Stimulated activated CD4-positive, alpha-beta T cell treated with anti-CD3 and anti-CD28 coated beads, TNF-alpha, amount 100 ng/mL, for 1 hour (primary cell): Measurements from ENCODE around the gene TMEM134.
"Not testable (repeated sequence)": the region's sequence is repeated elsewhere in the genome, so short reads cannot be mapped to it uniquely, and the experiment has no call there.

Experiments
- DNase-seq, 3 donors: peaks; one replicate each; pipeline ENCODE4 v3.0.0-alpha.2; 2020; ENCODE audit warnings: low read depth in 3 of 3, low spot score in 1 of 3

Gene TMEM134

DNA sequence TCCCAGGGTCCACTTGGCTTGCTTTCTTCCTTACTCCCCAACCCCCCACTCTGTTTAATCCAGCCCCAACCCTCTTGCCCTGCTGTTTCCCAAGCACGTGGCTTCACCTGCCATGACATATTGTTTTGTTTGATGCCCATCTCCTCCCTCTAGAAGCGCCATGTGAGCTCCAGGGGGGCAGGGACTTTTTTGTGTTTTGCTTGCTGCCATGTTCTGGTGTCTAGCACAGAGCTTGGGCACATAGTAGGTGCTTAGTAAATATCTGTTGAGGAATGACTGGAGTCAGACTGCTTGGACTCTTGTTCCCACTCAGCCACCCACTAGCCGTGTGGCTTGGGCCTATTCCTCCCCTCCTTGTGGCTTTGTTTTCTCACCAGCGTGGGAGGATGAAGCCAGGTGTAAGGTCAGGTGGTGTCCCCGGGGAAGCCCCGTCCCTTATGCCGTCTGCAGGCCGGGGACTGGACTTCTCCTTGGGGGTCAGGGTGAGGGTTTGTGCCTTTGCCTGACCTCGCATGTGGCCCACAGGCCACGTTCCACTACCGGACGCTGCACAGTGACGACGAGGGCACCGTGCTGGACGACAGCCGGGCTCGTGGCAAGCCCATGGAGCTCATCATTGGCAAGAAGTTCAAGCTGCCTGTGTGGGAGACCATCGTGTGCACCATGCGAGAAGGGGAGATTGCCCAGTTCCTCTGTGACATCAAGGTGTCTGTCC is 17.6 kb upstream of the TMEM134 start:
- DNase-seq = no peak

DNA sequence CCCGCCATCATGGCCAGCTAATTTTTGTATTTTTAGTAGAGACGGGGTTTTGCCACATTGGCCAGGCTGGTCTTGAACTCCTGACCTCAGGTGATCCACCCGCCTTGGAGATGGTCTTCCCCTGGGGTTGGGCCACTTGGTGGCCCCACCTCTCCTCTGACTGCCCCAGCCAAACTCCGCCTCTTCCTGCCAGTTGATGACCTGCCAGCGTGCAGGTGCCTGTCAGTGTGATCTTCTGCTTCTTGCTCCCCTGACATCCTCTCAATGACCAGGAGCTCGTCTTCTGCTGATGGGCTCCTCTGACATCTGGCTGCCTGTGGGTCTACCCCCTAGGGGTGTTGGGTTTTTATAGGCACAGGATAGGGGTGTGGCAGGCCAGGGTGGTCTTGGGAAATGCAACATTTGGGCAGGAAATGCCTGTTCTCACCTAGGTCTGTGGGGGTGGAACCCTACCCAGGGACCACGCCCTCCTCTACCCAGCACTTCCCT is 16.9 kb upstream of the TMEM134 start:
- not testable (repeated sequence) for DNase-seq

DNA sequence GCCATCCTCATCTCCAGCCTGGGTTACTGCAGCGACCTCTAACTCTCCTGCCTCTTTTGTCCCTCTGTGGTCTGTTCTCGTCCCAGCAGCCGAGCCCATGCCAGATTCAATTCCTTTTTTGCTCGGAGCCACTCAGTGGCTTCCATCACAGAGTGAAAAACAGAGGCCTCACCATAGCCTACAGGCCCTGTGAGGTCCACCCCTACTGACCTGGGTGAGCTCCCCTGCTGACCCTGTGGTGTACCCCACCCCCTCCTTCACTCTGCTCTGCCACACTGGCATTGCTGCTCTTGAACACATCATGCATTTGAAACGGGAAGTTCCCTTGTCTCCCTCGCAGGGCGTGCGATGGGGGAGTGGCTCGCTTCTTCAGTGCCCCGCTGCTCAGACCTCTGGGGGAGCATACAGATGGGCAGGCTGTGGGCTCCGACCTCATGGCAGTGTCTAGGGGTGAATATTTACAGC is 15.8 kb upstream of the TMEM134 start:
- peak in 1 of 3 donors; percentile 56 for DNase-seq

DNA sequence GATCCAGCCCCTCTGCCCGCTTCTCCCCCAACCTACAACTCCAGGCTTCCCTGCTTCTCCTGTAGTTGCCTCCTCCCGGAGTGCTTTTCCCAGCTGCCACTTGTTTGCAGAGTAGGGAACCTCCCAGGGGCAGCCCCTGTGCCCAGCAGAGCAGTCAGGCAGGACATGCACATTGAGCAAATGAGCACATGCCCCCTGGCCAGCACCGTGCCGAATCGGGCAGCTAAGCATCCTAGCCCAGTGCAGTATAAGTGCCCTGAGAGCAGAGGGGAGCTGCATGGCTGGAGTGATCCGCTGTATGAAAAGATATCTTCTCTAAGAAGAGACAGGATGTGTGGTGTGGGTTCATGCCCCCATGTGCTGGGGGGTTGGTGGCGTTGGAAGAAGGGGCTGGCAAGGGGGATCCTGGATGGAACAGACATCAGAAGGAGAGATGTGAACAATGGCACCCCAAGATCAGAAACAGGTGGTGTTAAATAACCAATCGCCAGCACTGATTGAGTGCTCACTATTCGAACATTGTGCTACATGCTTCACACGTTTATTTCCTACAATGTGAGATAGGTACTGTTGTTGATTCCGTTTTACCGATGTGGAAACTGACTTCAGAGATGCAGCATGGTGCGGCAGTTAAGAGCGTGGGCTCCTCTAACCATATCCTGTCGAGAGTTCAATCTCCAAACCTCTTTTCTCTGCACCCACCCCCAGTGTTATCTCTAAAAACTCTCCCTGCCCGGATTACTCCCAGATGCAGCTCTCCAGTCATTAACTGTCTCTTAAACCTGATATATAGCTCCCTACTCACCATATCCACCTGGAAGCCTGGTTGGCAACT is 15.0 kb upstream of the TMEM134 start:
- DNase-seq = no peak

DNA sequence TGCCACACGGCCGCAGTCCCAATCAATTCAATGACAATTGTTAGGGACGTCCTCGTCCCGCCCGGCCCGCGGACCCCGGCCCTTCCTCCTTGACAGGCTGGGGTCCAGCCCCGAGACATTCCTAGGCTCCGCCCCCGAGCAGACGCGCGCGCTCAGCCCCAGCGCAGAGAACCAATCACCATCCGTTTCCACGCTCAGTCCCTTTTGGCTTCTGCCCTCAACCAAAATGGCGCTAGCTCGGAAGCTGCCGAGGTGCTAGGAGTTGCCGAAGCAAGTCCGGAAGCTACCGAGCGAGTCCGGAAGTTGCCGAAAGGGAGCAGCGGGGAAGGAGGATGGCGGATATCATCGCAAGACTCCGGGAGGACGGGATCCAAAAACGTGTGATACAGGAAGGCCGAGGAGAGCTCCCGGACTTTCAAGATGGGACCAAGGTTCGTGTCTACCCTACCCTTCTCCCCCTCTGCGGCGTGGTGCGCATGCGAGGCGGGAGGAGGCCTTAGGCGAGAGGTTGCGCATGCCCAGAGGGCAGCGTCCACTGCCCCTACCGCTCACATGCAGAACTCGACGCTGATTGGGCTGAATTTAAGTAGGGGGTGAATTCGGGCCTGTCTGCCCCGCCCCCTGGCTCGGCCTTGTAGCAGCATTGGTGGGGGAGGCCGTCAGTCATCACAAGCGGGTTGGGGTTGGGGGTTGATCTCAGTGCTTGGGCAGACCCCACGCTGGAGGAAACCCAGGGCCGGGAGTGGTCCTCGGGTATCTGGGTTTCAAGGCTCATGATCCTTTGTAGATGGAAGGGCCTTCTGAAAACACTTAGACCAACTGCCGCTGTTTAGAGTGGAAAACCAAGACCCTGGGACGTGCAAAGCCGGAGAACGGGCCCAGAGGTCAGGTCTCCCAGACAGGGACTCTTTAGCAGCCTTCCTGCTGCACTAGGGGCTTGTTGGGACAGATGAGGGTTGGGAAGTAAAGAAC is 14.1 kb upstream of the TMEM134 start, which contains the start of gene AIP:
AIP (plus strand) TSS at position 200 of the 972 bp plus-strand sequence; CDS start at position 333, 133 bp downstream.
- DNase-seq = peak; percentile 91 to 93 (median 92)

DNA sequence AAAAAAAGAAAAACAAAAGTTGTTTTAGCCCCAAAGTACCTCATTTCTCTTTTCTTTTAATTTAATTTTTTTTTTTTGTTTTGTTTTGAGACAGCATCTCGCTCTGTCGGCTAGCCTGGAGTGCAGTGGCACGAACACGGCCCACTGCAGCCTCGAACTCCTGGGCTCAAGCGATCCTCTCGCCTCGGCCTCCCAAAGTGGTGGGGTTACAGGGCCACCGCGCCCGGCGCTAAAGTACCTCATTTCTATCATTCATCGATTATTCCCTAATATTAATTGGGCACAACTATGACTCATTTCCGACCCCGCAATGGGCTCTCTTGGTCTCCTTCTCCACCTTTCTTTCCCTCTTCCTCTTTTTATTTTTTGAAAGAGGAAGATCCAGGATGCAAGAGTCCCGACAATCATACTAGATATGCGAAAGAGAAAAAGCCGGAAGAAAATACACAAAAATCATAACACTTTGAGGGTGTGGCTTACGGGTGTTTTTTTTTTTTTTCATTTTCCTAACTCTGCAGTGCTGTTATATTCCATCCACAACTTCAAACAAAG is 13.3 kb upstream of the TMEM134 start:
- no peak for DNase-seq

DNA sequence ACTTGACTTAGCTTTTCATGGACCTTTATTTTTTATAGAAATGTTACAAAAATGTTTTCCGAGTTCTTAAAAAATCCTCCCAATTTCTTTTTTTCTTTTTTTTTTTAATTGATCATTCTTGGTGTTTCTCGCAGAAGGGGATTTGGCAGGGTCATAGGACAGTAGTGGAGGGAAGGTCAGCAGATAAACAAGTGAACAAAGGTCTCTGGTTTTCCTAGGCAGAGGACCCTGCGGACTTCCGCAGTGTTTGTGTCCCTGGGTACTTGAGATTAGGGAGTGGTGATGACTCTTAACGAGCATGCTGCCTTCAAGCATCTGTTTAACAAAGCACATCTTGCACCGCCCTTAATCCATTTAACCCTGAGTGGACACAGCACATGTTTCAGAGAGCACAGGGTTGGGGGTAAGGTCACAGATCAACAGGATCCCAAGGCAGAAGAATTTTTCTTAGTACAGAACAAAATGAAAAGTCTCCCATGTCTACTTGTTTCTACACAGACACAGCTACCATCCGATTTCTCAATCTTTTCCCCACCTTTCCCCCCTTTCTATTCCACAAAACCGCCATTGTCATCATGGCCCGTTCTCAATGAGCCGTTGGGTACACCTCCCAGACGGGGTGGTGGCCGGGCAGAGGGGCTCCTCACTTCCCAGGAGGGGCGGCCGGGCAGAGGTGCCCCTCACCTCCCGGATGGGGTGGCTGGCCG is 8.4 kb upstream of the TMEM134 start:
- DNase-seq = not testable (repeated sequence)

DNA sequence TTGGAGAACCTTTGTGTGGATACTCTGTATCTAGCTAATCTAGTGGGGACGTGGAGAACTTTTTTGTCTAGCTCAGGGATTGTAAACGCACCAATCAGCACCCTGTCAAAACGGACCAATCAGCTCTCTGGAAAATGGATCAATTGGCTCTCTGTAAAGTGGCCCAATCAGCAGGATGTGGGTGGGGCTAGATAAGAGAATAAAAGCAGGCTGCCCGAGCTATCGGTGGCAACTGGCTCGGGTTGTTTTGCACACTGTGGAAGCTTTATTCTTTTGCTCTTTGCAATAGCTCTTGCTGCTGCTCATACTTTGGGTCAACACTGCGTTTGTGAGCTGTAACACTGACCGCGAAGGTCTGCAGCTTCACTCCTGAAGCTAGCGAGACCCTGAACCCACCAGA is 7.6 kb upstream of the TMEM134 start:
- not testable (repeated sequence) for DNase-seq

DNA sequence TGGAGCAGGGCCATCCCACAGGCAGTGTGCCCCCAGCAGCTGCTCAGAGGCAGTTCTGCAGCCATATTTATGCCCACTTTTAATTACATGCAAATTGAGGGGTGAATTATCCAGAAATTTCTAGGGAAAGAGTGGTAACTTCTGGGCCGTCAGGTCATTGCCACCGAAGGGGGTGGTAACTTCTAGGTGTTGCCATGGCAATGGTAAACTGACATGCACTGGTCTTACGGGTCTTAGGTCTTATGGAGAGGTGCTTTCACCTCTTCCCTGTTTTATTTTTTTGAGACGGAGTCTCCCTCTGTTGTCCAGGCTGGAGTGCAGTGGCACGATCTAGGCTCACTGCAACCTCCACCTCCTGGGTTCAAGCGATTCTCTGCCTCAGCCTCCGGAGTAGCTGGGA is 3.8 kb upstream of the TMEM134 start:
- DNase-seq = no peak

DNA sequence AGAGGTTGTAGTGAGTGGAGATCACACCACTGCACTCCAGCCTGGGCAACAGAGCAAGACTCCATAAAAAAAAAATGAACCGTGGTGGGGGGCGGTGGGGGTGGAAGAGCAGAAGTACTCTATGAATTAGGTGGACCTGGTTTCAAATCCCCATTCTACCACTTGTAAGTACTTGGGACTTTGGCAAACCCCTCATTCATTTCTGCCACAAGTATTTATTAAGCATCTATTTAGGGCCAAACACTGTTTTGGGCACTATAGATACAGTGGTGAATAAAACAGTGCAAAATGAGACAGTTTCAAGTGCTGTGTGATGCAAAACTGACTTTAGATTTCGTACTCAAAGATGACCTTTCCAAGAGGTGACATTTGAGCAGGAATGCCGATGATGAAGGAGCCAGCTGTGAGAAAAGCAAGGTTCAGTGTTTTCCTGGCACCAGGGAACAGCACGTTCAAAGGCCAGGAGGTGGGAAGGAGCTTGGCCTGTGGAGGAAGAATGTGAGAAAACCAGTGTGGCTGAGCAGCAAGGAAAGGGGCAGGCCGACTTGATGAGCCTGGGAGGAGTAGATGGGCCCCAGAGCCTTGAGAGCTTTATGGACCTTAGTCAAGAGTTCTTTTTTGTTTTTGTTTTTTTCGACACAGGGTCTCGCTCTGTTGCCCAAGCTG is 1.4 kb upstream of the TMEM134 start:
- DNase-seq = no peak

DNA sequence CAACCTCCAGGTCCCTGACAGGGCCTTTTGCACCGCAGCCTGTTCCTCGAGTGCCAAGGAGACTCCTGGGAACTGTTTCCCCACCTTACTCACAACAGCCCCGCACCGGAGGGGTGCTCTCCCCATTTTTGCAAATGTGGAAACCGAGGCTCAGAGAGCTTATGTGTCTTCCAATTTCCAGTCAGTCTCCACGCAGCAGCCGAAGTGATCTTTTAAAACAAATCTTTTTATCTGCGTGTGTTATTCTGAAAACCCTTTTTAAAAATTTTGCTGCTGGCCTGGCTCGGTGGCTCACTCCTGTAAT is 409 bp upstream of the TMEM134 start:
- no peak for DNase-seq

DNA sequence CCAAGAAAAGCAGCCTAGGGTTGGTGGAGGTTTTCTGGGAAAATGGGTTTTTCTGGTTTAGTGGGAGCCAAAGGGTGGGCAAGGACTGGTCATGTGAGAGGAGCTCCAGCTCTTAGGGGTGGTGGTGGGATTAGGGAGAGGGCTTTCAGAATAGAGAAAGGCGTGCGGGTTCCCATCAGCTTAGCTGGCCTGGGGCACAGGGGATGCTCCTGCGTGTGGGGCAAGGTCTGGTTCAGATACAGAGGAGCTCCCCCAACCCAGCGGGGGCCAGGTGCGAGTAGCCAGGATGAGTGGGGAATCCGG is 644 bp downstream of the TMEM134 start:
- no peak for DNase-seq

DNA sequence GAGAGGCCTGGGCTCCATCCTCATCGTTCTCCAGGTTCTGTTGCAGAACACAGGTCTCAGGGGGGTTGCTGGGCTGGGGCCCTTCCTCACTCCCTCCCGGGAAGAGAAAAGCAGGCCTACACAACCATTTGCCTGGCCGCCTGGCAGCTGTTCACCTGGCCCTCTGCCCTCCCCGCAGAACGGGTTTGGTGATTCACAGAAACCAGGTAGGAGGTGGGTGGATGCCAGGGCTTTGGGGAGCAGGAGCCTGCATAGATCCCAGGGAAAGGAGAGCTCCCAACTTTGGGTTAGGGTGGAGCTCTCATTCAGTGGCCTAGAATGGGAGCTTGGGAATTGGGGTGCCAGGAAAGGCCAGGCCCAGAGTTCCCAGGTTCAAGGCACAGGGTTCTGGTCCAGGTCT is 995 bp downstream of the TMEM134 start:
- DNase-seq = no peak

DNA sequence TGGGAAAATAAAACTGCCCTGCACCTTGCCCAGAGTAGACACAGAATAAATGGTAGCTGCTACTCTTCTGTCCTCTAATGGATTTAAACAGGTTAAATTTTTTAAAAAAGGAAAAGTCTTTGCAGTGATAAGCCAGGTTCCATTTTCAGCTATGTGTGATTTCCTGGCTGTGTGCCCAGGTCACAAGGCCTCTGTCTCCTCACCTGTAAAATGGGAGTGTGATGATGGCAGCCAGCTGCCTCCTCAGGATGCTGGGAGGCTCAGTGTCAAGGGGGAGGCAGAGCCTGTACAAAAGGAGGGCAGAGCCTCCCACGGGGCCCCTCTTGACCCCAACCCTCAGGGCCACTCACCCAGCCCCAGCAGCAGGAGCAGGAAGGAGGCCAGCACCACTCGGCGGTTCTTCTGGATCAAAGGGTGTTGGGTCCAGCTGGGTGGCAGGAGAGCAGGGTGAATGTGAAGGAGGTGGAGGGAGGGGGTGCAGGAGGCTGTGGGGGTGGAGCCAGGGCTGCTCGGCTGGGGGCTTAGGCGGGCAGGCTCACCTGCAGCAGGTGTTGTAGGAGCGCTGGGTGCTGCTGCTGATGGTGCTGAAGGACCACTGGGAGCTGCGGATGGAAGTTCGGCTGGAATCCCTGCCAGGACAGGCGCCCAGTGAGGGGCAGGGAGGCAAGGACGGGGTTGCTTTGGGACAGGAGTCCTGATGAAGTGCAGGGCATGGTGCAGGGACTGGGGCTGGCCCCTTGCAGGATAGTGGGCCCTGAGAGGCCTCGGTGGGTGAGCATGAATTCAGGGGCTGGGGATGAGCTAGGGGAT is 1.9 kb downstream of the TMEM134 start:
- no peak for DNase-seq

DNA sequence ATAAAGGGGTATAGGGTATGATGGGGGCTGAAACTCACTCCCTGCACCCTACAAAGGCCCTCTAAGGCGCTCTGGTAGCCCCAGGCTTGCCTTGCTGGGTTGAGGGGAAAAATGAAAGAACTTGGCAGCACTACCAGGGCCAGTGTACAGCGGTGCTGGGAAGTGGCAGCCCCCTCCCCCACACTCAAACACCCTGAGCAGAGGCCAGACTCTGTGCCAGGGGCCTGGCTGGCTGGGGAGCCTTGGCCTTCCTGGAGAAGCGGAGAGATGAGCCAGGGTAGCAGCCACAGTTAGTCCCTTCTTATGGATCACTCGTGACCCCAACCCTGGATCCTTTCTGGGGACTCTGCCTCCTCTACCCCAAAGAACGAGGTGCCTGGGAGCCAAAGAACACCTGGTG is 2.7 kb downstream of the TMEM134 start:
- no peak for DNase-seq

DNA sequence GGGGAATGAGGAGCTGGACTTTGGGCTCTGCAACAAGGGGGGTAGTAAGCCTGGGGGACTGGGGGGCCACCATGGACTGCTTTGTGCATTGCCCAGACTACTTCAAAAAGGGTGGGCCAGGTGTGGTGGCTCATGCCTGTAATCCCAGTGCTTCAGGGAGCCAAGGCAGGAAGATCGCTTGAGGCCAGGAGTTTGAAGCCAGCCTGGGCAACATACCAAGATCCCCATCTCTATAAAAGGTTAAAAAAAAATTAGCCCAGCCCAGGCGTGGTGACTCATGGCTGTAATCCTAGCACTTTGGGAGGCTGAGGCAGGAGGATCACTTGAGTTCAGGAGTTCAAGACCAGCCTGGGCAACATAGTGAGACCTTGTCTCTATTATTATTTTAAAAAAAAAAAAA is 3.5 kb downstream of the TMEM134 start:
- not testable (repeated sequence) for DNase-seq

DNA sequence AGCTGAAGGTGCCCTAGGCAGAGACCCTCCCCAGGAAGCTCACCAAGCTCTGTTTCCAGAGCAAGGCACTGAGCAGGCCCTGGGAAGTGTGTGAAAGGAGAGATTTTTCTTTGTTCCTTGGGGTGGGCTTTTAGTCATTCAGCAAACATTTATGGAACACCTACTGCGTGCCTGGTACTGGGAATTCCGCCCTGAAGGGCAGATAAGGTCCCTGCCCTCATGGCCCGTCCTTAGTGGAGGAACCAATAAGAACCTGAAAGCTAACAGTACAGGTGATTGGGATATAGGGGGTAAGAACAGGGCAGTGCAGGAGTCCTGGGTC is 3.9 kb downstream of the TMEM134 start:
- no peak for DNase-seq

DNA sequence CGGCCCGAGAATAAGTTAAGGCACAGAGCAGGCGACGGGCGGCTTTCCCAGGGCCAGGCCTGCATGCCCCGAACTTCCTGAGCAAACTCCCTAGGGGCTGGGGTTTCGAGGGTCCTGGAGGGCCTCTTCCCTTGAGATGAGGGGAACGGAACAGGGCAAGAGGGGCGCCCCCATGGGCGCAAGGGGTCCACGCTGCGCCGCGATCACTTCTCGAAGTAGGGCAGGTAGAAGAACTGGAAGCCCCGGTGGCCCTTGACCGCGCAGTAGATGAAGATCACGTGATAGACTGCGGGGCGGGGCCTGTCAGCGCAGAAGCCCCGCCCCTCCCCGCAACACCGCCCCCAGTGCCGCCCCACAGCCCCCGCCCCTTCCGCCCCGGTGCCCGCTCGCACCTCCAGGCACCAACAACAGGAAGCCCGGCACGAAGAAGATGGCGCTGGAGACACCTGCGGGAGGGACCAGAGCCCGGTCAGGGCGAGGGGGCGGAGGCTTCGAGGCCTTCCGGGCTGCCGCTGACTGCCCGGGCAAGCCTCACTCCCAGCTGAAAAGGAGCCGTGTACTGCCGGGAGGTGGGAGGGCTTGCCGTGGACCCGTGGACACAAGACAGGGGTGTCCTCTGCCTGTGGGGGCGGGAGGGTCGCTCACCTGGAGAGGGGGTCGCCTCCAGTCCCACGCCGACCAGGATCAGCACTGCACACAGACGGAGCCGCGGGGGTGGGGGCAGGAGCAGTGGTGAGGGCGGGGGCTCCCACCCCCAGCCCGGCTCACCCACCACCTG is 4.5 kb downstream of the TMEM134 start:
- DNase-seq = peak; percentile 86 to 89 (median 87)
